ENCODE data around the gene IL10RB.

- TF ChIP-seq CTCF (IDR thresholded peaks at IDR 0.05) (no peak), POLR2A (IDR thresholded peaks at IDR 0.05) (no peak)
These were observed 1.6 kb upstream of the IL10RB start for GRCh38 chr21:33264561-33264960.
